ENCODE data around the gene SPATA2L.

SPATA2L gene

DNA sequence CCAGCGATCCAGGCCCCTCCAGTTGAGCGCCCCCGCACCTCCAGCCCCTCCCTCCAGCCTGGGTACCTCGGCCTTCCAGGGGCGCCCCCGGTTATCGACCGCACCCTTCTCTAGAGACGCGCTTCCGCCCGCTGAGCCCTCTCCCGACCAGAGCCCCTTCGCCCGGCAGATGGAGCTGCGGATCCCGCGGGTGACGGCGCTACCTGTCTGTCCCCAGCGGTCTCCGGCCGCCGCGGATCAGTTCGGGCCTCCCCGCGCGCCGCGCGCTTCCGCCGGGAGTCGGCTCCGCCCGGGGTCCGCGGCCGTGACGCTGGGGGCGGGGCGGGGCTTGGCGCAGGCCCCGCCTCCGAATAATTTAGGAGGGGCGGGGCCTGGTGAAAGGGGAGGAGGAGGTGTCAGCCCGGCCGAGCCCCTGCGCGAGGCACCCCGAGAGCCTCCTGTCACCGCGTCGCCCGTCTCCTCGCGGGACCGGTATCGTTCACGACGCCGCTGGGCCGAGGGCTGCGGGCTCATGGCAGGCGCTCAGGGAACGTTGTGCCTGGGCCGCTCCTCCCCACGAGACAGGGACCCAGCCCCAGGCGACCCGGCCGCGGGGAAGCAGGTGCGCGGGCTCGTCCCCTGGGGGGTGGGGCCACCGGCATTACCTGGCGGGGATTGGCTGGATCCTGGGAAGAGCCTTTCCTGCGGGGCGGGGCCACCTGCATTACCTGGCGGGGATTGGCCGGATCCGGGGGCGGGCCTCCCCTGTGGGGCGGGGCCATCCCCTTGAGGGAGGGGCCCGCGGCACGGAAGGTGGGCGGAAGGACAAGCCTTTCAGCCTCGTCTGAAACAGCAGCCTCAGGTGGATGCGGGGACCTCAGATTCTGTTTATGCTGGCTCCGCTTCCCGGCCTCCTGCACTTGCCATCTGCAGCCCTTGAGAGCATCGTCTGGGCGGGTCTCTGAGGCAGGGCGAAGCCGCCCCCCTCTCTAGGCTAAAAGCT, at the start of gene SPATA2L:
SPATA2L (minus strand) TSS at position 281 of the 982 bp plus-strand sequence. CDS start 473 bp downstream, outside the sequence.
- in situ Hi-C loops (cut with HindIII; ENCODE audit: low pct_ligation_motif_present, low pct_unique_long_range_greater_than_20kb, low sequenced_read_pairs): no loop called here
- DNase-seq: peak; percentile 97

DNA sequence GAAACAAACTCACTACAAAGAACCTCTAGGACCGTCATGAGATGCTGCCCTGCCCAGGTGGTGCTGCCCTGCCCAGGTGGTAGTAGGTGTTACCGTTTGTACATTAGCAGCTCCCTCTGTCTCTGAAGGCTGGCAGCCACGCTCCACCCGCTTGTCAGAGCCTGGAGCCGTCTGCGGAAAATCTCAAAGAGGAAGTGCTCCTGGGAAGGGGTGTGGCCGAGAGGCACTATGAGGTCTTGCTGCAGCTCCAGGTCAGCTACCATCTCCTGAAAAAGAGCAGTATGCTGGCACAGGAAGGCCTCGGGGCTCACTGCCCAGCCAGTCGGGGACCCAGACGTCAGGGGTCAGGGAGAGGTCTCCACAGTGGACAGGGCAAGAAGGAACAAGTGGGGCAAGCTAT, 48.1 kb upstream of the SPATA2L start:
- in situ Hi-C loops (cut with HindIII; ENCODE audit: low pct_ligation_motif_present, low pct_unique_long_range_greater_than_20kb, low sequenced_read_pairs): no loop called here
- peak; percentile 88 for DNase-seq

DNA sequence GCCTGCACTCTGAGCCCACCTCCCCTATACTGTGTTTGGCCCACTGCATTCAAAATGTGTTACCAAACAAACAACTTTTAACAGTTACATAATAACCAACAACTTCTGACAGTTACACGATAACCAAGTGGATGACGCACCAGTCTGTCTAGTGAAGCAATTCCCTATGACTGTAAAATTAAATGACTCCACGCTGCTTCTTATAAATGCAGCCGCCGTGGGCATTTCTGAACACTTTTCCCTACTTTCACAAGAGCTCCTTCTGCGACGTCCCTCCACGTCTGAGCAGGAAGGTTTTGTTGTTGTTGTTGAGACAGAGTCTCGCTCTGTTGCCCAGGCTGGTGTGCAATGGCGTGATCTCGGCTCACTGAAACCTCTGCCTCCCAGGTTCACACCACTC, 47.4 kb upstream of the SPATA2L start:
- peak; percentile 68 for DNase-seq

GRCh38 chr16:89748076-89748475, 46.6 kb upstream of the SPATA2L start:
- no peak for DNase-seq
- in situ Hi-C loops (cut with HindIII; ENCODE audit: low pct_ligation_motif_present, low pct_unique_long_range_greater_than_20kb, low sequenced_read_pairs): no loop called here

More for the DNA sequence above, 47.4 kb upstream of the SPATA2L start:
- in situ Hi-C loops (cut with HindIII; ENCODE audit: low pct_ligation_motif_present, low pct_unique_long_range_greater_than_20kb, low sequenced_read_pairs): no loop called here

DNA sequence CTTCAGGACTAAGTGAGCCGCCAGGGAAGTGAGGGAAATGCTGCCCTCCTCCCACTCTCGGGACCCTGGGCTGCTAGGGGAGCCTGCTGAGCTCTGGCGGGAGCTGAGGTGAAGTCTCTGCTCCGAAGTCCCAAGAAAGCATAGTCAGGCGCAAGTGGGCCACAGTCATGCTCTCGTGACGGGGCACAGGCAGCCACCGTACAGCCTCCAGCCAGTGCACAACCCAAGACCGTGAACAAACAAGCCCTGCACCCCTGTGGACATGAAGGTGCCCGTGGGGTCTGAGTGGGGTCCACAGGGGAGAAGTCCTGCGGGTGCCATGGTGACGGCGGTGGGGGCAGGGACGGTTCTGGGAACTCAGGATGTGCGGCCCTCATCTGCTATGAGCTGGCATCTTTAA, 44.5 kb upstream of the SPATA2L start:
- no peak for DNase-seq
- in situ Hi-C loops (cut with HindIII; ENCODE audit: low pct_ligation_motif_present, low pct_unique_long_range_greater_than_20kb, low sequenced_read_pairs): no loop called here

DNA sequence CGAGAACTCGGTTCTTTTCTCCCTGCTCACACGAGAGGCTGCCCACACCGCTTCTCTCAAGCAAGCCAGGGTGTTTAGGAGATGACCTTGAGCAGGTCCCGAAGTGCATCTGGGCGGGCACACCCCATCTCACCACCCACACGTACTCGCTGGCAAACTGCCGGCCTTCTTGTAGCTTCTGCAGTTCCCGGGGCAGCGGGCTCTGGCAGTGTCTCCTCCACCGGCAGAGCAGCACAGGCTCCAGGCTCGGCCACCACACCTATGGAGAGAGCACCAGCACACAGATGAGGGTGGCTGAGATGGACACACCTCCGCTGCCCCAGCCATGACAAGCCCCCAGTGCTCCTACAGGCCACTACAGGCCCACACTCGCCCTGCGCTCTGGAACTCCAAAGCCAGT, 43.3 kb upstream of the SPATA2L start:
- in situ Hi-C loops (cut with HindIII; ENCODE audit: low pct_ligation_motif_present, low pct_unique_long_range_greater_than_20kb, low sequenced_read_pairs): no loop called here
- DNase-seq: no peak

- in situ Hi-C loops (cut with HindIII; ENCODE audit: low pct_ligation_motif_present, low pct_unique_long_range_greater_than_20kb, low sequenced_read_pairs): no loop called here
- DNase-seq: no peak
Observed at GRCh38 chr16:89742948-89743347, 41.4 kb upstream of the SPATA2L start.

- no peak for DNase-seq
- in situ Hi-C loops (cut with HindIII; ENCODE audit: low pct_ligation_motif_present, low pct_unique_long_range_greater_than_20kb, low sequenced_read_pairs): no loop called here
Observed at GRCh38 chr16:89741342-89742014, 40.0 kb upstream of the SPATA2L start.

GRCh38 chr16:89739383-89739782, 37.9 kb upstream of the SPATA2L start:
- in situ Hi-C loops (cut with HindIII; ENCODE audit: low pct_ligation_motif_present, low pct_unique_long_range_greater_than_20kb, low sequenced_read_pairs): no loop called here
- no peak for DNase-seq

DNA sequence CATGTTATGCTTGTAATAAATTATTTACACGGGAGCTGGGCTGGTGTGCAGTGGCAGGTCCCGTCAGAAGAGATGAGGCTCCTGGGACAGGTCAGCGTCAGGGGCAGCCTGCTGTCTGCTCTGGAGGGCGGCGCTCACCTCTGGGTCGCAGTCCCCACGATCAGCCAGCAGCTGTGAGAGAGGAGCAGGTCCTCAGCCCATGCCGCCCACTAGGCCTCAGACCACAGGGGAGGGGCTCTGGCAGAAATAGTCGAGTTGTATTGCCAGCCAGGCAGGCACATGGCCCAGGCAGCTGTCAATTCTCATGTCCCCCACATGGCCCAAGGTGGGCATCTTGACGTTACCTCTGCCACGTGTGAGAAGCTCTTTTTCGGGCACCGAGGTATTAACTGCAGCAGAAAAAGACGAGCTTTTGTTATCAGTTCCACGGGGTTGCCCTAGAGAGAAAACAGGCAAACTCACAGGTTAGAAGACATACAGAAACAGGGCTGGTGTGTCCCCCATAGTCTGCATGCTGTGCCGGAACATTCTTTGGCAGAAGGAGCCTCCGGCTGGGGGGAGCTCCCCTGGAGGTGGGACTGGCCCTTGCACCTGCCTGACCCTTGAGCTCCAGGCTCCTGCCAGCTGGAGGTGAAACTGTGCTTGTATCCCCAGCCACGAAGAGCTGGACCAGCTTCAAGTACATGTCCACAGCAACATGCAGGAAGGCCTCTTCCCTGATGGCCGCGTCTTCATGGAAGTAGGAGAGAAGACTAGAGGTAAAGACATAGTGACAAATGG, 37.2 kb upstream of the SPATA2L start:
- in situ Hi-C loops (cut with HindIII; ENCODE audit: low pct_ligation_motif_present, low pct_unique_long_range_greater_than_20kb, low sequenced_read_pairs): no loop called here
- no peak for DNase-seq

DNA sequence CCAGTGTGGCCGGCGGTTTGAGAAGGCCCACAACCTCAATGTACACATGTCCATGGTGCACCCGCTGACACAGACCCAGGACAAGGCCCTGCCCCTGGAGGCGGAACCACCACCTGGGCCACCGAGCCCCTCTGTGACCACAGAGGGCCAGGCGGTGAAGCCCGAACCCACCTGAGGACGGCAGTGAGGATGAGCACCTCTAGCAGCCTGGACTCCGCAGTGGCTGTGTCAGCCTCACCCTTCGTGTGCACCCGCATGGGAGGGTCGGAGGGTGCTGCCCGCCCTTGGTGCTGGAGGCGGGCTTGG, 36.5 kb upstream of the SPATA2L start:
- in situ Hi-C loops (cut with HindIII; ENCODE audit: low pct_ligation_motif_present, low pct_unique_long_range_greater_than_20kb, low sequenced_read_pairs): no loop called here
- no peak for DNase-seq

DNA sequence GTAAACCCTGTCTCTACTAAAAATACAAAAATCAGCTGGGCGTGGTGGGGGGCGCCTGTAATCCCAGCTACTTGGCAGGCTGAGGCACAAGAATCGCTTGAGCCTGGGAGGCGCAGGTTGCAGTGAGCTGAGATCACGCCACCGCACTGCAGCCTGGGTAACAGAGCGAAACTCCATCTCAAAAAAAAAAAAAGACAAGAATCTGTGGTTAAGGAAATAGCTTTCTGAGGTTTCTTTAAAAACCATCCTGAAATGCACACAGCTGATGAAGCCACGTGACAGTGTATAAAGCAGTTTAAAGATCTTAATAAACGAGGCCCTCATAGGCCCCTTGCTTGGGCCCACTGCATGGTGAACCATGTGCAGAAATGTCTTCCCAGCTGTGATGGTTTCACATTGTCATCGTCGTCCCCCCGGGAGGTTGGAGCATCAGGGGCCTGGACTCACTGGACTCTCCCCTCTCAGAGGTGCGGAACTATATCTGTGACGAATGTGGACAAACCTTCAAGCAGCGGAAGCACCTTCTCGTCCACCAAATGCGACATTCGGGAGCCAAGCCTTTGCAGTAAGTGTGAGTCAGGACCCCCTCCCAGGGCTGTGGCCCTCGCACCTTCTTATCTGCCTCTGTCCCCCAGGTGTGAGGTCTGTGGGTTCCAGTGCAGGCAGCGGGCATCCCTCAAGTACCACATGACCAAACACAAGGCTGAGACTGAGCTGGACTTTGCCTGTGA, 36.0 kb upstream of the SPATA2L start:
- no peak for DNase-seq
- in situ Hi-C loops (cut with HindIII; ENCODE audit: low pct_ligation_motif_present, low pct_unique_long_range_greater_than_20kb, low sequenced_read_pairs): no loop called here

- in situ Hi-C loops (cut with HindIII; ENCODE audit: low pct_ligation_motif_present, low pct_unique_long_range_greater_than_20kb, low sequenced_read_pairs): no loop called here
- no peak for DNase-seq
Observed at GRCh38 chr16:89736554-89736953, 35.0 kb upstream of the SPATA2L start.

- no peak for DNase-seq
- in situ Hi-C loops (cut with HindIII; ENCODE audit: low pct_ligation_motif_present, low pct_unique_long_range_greater_than_20kb, low sequenced_read_pairs): no loop called here
Observed at GRCh38 chr16:89733792-89734191, 32.3 kb upstream of the SPATA2L start.

- in situ Hi-C loops (cut with HindIII; ENCODE audit: low pct_ligation_motif_present, low pct_unique_long_range_greater_than_20kb, low sequenced_read_pairs): no loop called here
- no peak for DNase-seq
Observed at GRCh38 chr16:89733322-89733721, 31.8 kb upstream of the SPATA2L start.

GRCh38 chr16:89732918-89733242, 31.4 kb upstream of the SPATA2L start:
- in situ Hi-C loops (cut with HindIII; ENCODE audit: low pct_ligation_motif_present, low pct_unique_long_range_greater_than_20kb, low sequenced_read_pairs): no loop called here
- DNase-seq: no peak

GRCh38 chr16:89732142-89732917, 30.8 kb upstream of the SPATA2L start:
- in situ Hi-C loops (cut with HindIII; ENCODE audit: low pct_ligation_motif_present, low pct_unique_long_range_greater_than_20kb, low sequenced_read_pairs): no loop called here

GRCh38 chr16:89730610-89731234, 29.2 kb upstream of the SPATA2L start:
- in situ Hi-C loops (cut with HindIII; ENCODE audit: low pct_ligation_motif_present, low pct_unique_long_range_greater_than_20kb, low sequenced_read_pairs): no loop called here
- DNase-seq: no peak

More at GRCh38 chr16:89732142-89732917, 30.8 kb upstream of the SPATA2L start:
- DNase-seq: no peak
